HepG2 (cell line): ENCODE results near the gene ZFP37. TPM values are rescaled to one million over a fixed set of nuclear protein-coding genes. Genes with fewer than 3 reads are reported as not detected.
"Not testable (repeated sequence)": the region's sequence is repeated elsewhere in the genome, so short reads cannot be mapped to it uniquely, and the experiment has no call there.

Source experiments
- ATAC-seq: fragments of 200-7000 bp; cut with Tn5 transposase; 3 replicates; pipeline ENCODE4 v1.9.1; 2020; ENCODE audit warnings: mild to moderate bottlenecking, moderate library complexity
- BruUV-seq: library from RNA; stranded (reverse); fragments of 400-500 nt; replicated peaks from 2 replicates; lab custom pipeline; 2021; lab: Mats Ljungman, UMichigan
- CTCF ChIA-PET: fragments of 300-600 bp; formaldehyde crosslinking; extraction: SDS; loops from one replicate; lab custom pipeline; 2021; ENCODE audit warnings: low total read pairs, inconsistent platforms, low intra/inter-chr PET ratio; lab: Yijun Ruan, JAX
- POLR2A ChIA-PET: fragments of 350-600 bp; sonication (Branson Sonifier 250); formaldehyde crosslinking; loops from one replicate; lab custom pipeline; 2020; ENCODE audit warnings: antibody characterized with exemption, inconsistent platforms; lab: Yijun Ruan, JAX
- DNase-seq: peaks from one replicate; pipeline ENCODE4 v3.0.0-alpha.2; 2015; ENCODE audit warnings: low spot score
- FAIRE-seq: peaks from 3 replicates; lab custom pipeline; 2011; peaks lifted over from hg19 to GRCh38; lab: Jason Lieb, UNC
- H2AFZ ChIP-seq: one replicate; pipeline ENCODE4 v1.6.1; 2011; ENCODE audit warnings: low read length, inconsistent platforms
- H3K27ac ChIP-seq: fragments of 300-600 bp; 3 replicates; pipeline ENCODE4 v1.8.0; 2011; ENCODE audit warnings: mixed run types, mild to moderate bottlenecking, mixed read lengths, low read length, inconsistent platforms; ENCODE audit not compliant: insufficient read depth; ENCODE audit errors: extremely low read length
- H3K27me3 ChIP-seq, 2 experiments: fragments of 200-600 bp in 1 of 2; 2 replicates in 1 of 2; 3 replicates in 1 of 2; pipeline versions ENCODE4 v1.6.0 to v1.8.0; 2011; ENCODE audit warnings: low read length in 2 of 2, mild to moderate bottlenecking in 2 of 2, moderate library complexity in 2 of 2, inconsistent platforms in 1 of 2; ENCODE audit not compliant: insufficient read depth in 2 of 2, control insufficient read depth in 1 of 2
- H3K36me3 ChIP-seq, 2 experiments: fragments of 200-600 bp in 1 of 2; replicated peaks in 1 of 2; 2 replicates in 1 of 2; 3 replicates in 1 of 2; pipeline versions ENCODE4 v1.5.1 to v1.8.0; 2011; ENCODE audit warnings: low read length in 2 of 2, inconsistent platforms in 1 of 2; ENCODE audit not compliant: insufficient read depth in 2 of 2, control insufficient read depth in 1 of 2
- H3K4me1 ChIP-seq: 2 replicates; pipeline ENCODE4 v1.5.1; 2012; ENCODE audit warnings: low read length, inconsistent platforms; ENCODE audit not compliant: insufficient read depth
- H3K4me2 ChIP-seq: 2 replicates; pipeline ENCODE4 v1.6.0; 2011; ENCODE audit warnings: low read depth, low read length, inconsistent platforms
- H3K4me3 ChIP-seq, 3 experiments: fragments of 200-600 bp in 1 of 3; sonication (generic), shearing (Covaris generic) in 1 of 3; replicated peaks in 1 of 3; 2 replicates each; pipeline ENCODE4 v1.5.1; 2011 to 2016; ENCODE audit warnings: low read length in 3 of 3, inconsistent platforms in 2 of 3, low read depth in 2 of 3, mild to moderate bottlenecking in 2 of 3, control low read depth in 1 of 3, mixed read lengths in 1 of 3; ENCODE audit not compliant: insufficient read depth in 1 of 3
- H3K79me2 ChIP-seq: one replicate; pipeline ENCODE4 v1.6.1; 2011; ENCODE audit warnings: low read length, inconsistent platforms; ENCODE audit not compliant: insufficient read depth
- H3K9ac ChIP-seq: 2 replicates; pipeline ENCODE4 v1.6.0; 2011; ENCODE audit warnings: mild to moderate bottlenecking, low read depth, low read length, inconsistent platforms; ENCODE audit not compliant: insufficient read depth
- H3K9me3 ChIP-seq: 2 replicates; pipeline ENCODE4 v1.5.1; 2012; ENCODE audit warnings: mild to moderate bottlenecking, low read length
- H4K20me1 ChIP-seq: 2 replicates; pipeline ENCODE4 v1.6.0; 2011; ENCODE audit warnings: inconsistent platforms, mild to moderate bottlenecking, low read length, moderate library complexity; ENCODE audit not compliant: insufficient read depth
- ZNF569 ChIP-seq: sonication (generic); formaldehyde crosslinking; IDR thresholded peaks from 2 replicates; pipeline ENCODE4 v1.5.0; 2020; ENCODE audit warnings: mild to moderate bottlenecking, missing genetic modification reagents, moderate library complexity, borderline replicate concordance
- WGBS: methylation state at CpG from one replicate; pipeline ENCODE4 v1.1.6; 2017; ENCODE audit warnings: low lambda C conversion rate; 5-methylcytosine and 5-hydroxymethylcytosine counted together
- in situ Hi-C: cut with HindIII; loops from 2 replicates; pipeline ENCODE4 v1.10.0; 2017; ENCODE audit warnings: low pct_unique_long_range_greater_than_20kb; ENCODE audit not compliant: extremely low pct_ligation_motif_present
- intact Hi-C: fragments of 100-400 bp; cut with micrococcal nuclease; formaldehyde crosslinking; loops from one replicate; pipeline ENCODE4 v1.10.0; 2022; ENCODE audit not compliant: unreplicated experiment
- polyA plus RNA-seq, 8 experiments: library from polyadenylated mRNA; depleted of rRNA in 3 of 8; stranded (reverse) in 7 of 8; unstranded in 1 of 8; fragments of >200 nt; fragmentation: Illumina TruSeq in 4 of 8; extraction: Trizol in 4 of 8; gene quantifications; 2 replicates each; pipeline versions ENCODE4 v1.2.1 to v1.2.3, GENCODE V29; 2011 to 2016; ENCODE audit warnings: low read depth in 4 of 8, missing spikeins in 1 of 8, mixed read lengths in 1 of 8; ENCODE audit not compliant: insufficient read depth in 1 of 8
- total RNA-seq, 5 experiments: library from RNA; depleted of rRNA; stranded (reverse); fragments of >200 nt; fragmentation: Illumina TruSeq; extraction: Trizol; gene quantifications; 2 replicates each; pipeline ENCODE4 v1.2.3, GENCODE V29; 2016; ENCODE audit warnings: low read depth in 1 of 5

The ZFP37 gene
- total and polyA plus RNA-seq, 2 of the 13 experiments (the other 11 are each of a cell fraction or from before 2014, with no cell fraction given) = 1.1 to 3.7 TPM

DNA sequence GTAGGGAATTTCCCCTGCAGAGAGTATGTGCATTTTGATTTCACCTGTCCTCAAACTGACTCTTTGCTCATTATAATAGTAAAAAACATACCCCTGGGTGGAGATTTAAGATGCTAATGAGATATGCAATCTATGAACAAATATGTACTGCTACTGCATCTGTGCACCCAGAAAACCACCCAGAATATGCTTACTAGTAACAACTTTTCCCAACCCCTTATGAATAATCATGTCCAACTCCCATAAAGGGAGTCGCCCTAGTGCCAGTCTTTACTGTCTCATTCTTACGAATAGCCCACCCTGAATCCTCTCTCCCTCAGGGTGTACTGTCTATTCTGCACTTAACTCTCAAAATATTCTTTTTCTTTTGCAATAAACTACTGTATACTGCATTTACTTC lies 39.0 kb upstream of the ZFP37 start:
- 1% methylated on average over 2 of the region's 2 CpGs for WGBS
- no peak overlapping the region for H3K4me2 ChIP-seq
- ATAC-seq (no peak), DNase-seq (no peak), FAIRE-seq (no peak)
- no peak overlapping the region for H3K4me3 ChIP-seq
- H3K9ac ChIP-seq = no peak overlapping the region
- no peak overlapping the region for H2AFZ ChIP-seq
- H3K4me1 ChIP-seq = no peaks in the 10 kb centered on the region
- no peak overlapping the region for H3K27ac ChIP-seq
- POLR2A ChIA-PET = no interaction called here
- TF ChIP-seq ZNF569 = no peak
- TF ChIP-seq, all 625 proteins: peak for 0
- H3K9me3 ChIP-seq = no peaks in the 10 kb centered on the region
- BruUV-seq = no TSS peak
- CTCF ChIA-PET = no interaction called here
- H3K79me2 ChIP-seq = no peaks in the 10 kb centered on the region
- no peaks in the 10 kb centered on the region; a peak in 1 of 5 replicates for H3K27me3 ChIP-seq
- no peaks in the 10 kb centered on the region for H3K36me3 ChIP-seq
- intact Hi-C loops = no loop called here
- in situ Hi-C loops = no loop called here
- H4K20me1 ChIP-seq = no peaks in the 10 kb centered on the region

- 68% methylated on average over 16 of the region's 23 CpGs for WGBS
- H3K9me3 ChIP-seq, H3K4me1 ChIP-seq, H3K4me2 ChIP-seq, H2AFZ ChIP-seq, H3K79me2 ChIP-seq, H4K20me1 ChIP-seq, H3K27ac ChIP-seq, H3K36me3 ChIP-seq, H3K9ac ChIP-seq, H3K4me3 ChIP-seq, BruUV-seq, in situ Hi-C loops, FAIRE-seq, DNase-seq, H3K27me3 ChIP-seq, POLR2A ChIA-PET, intact Hi-C loops, CTCF ChIA-PET, ATAC-seq: not testable (repeated sequence)
These were observed 33.4 kb upstream of the ZFP37 start for GRCh38 chr9:113089924-113090323.

DNA sequence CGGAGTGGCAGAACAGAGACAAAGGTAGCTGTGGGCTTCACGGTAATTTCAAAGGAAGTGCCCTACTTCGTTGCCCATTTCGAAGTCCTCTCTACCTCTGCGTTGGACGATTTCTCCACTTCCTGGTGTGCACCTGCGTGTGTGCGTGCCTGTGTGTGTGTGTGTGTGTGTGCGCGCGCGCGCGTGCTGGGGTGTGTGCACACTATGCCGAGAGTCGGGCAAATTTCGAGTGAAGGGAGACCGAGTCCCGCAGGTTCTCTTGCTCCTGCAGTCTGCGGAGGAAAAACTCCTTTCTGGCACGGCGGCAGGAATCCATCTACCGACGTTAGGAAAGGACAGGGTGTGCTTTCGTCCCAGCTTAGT lies 32.6 kb upstream of the ZFP37 start:
- H3K79me2 ChIP-seq, H3K9me3 ChIP-seq, FAIRE-seq, CTCF ChIA-PET, H3K4me2 ChIP-seq, intact Hi-C loops, ATAC-seq, BruUV-seq, H3K36me3 ChIP-seq, H3K9ac ChIP-seq, H4K20me1 ChIP-seq, H3K27me3 ChIP-seq, H3K27ac ChIP-seq, DNase-seq, H3K4me1 ChIP-seq, H3K4me3 ChIP-seq, POLR2A ChIA-PET, in situ Hi-C loops, H2AFZ ChIP-seq: not testable (repeated sequence)
- 79% methylated on average over 13 of the region's 25 CpGs for WGBS

GRCh38 chr9:113088456-113089142 lies 32.1 kb upstream of the ZFP37 start:
- H3K36me3 ChIP-seq, intact Hi-C loops, H3K79me2 ChIP-seq, CTCF ChIA-PET, H4K20me1 ChIP-seq, DNase-seq, H3K9me3 ChIP-seq, H3K4me1 ChIP-seq, H3K4me2 ChIP-seq, POLR2A ChIA-PET, H2AFZ ChIP-seq, H3K9ac ChIP-seq, in situ Hi-C loops, H3K4me3 ChIP-seq, BruUV-seq, FAIRE-seq, H3K27me3 ChIP-seq, H3K27ac ChIP-seq, ATAC-seq: not testable (repeated sequence)
- WGBS = 86% methylated on average over 11 of the region's 30 CpGs
